SK-N-SH treated with all-trans-retinoic acid at 6 μM for 48 hours (cell line): ENCODE results near the gene BICD1.

ENCODE experiments used
- ATAC-seq: fragments of 200-7000 bp; cut with Tn5 transposase; 3 replicates; pipeline ENCODE4 v1.9.1; 2020; ENCODE audit warnings: mild to moderate bottlenecking, moderate library complexity
- ARNTL ChIP-seq: fragments of 450-650 bp; formaldehyde crosslinking; IDR thresholded peaks from 2 replicates; pipeline ENCODE4 v1.5.0; 2020; ENCODE audit warnings: low read depth, mild to moderate bottlenecking, moderate library complexity, borderline replicate concordance
- CREB5 ChIP-seq: fragments of 250-450 bp; sonication (Bioruptor Pico); IDR thresholded peaks from 2 replicates; pipeline ENCODE4 v1.5.1; 2020; ENCODE audit warnings: low read depth, mild to moderate bottlenecking, moderate library complexity
- CSRNP3 ChIP-seq: fragments of 250-450 bp; sonication (Bioruptor Pico); IDR thresholded peaks from 2 replicates; pipeline ENCODE4 v1.5.1; 2021; ENCODE audit warnings: mild to moderate bottlenecking, moderate library complexity
- ESRRG ChIP-seq: fragments of 250-450 bp; sonication (Bioruptor Pico); IDR thresholded peaks from 2 replicates; pipeline ENCODE4 v1.6.1; 2021; ENCODE audit warnings: mild to moderate bottlenecking
- GLIS3 ChIP-seq: fragments of 250-450 bp; sonication (Bioruptor Pico); IDR thresholded peaks from 2 replicates; pipeline ENCODE4 v1.5.0; 2020; ENCODE audit warnings: mild to moderate bottlenecking, moderate library complexity
- ISL1 ChIP-seq: fragments of 250-450 bp; sonication (Bioruptor Pico); IDR thresholded peaks from 2 replicates; pipeline ENCODE4 v2.1.2; 2022; ENCODE audit warnings: mild to moderate bottlenecking, moderate library complexity
- OSR1 ChIP-seq: fragments of 250-450 bp; sonication (Bioruptor Pico); IDR thresholded peaks from 2 replicates; pipeline ENCODE4 v1.8.0; 2022; ENCODE audit warnings: moderate library complexity, mild to moderate bottlenecking, inconsistent platforms
- TCF4 ChIP-seq: fragments of 250-450 bp; sonication (Bioruptor Pico); IDR thresholded peaks from 2 replicates; pipeline ENCODE4 v1.8.0; 2021; ENCODE audit warnings: mild to moderate bottlenecking, moderate library complexity, borderline replicate concordance
- TOX ChIP-seq: fragments of 250-450 bp; sonication (Bioruptor Pico); IDR thresholded peaks from 2 replicates; pipeline ENCODE4 v1.8.0; 2021; ENCODE audit warnings: mild to moderate bottlenecking, moderate library complexity, borderline replicate concordance
- ZC3H10 ChIP-seq: fragments of 250-450 bp; sonication (Bioruptor Pico); IDR thresholded peaks from 2 replicates; pipeline ENCODE4 v1.5.1; 2021; ENCODE audit warnings: mild to moderate bottlenecking, moderate library complexity
- ZFP3 ChIP-seq: fragments of 250-450 bp; sonication (Bioruptor Pico); IDR thresholded peaks from 2 replicates; pipeline ENCODE4 v1.5.0; 2020; ENCODE audit warnings: mild to moderate bottlenecking, moderate library complexity
- ZFP30 ChIP-seq: fragments of 450-650 bp; formaldehyde crosslinking; IDR thresholded peaks from 2 replicates; pipeline ENCODE4 v1.5.0; 2022; ENCODE audit warnings: mild to moderate bottlenecking, moderate library complexity
- ZNF565 ChIP-seq: fragments of 450-650 bp; formaldehyde crosslinking; conservative IDR thresholded peaks from 2 replicates; pipeline ENCODE4 v1.5.0; 2020; ENCODE audit warnings: low read depth, mild to moderate bottlenecking, moderate library complexity
- ZNF8 ChIP-seq: fragments of 450-650 bp; formaldehyde crosslinking; IDR thresholded peaks from 2 replicates; pipeline ENCODE4 v1.5.0; 2020; ENCODE audit warnings: mild to moderate bottlenecking, moderate library complexity
- TF ChIP-seq, protein P1 (sequence below): fragments of 250-450 bp; sonication (Bioruptor Pico); IDR thresholded peaks from 2 replicates; pipeline ENCODE4 v1.8.0; 2021; ENCODE audit warnings: low read depth, mild to moderate bottlenecking, moderate library complexity, borderline replicate concordance
- TF ChIP-seq, protein P2 (sequence below): fragments of 250-450 bp; sonication (Bioruptor Pico); IDR thresholded peaks from 2 replicates; pipeline ENCODE4 v1.8.0; 2020; ENCODE audit warnings: mild to moderate bottlenecking, moderate library complexity, borderline replicate concordance
- TF ChIP-seq, protein P3 (sequence below): fragments of 250-450 bp; sonication (Bioruptor Pico); IDR thresholded peaks from 2 replicates; pipeline ENCODE4 v1.5.0; 2020; ENCODE audit warnings: mild to moderate bottlenecking, moderate library complexity

BICD1 gene

GRCh38 chr12:32272465-32272864 is 165.8 kb downstream of the BICD1 start:
- ATAC-seq, result no peak
- no peak for TF ChIP-seq GLIS3 (CRISPR knock-in tag)
- TF ChIP-seq CREB5, result no peak
- TF ChIP-seq ISL1 (CRISPR knock-in tag), result no peak
- no peak for TF ChIP-seq ESRRG (CRISPR knock-in tag)
- TF ChIP-seq, protein P1, sequence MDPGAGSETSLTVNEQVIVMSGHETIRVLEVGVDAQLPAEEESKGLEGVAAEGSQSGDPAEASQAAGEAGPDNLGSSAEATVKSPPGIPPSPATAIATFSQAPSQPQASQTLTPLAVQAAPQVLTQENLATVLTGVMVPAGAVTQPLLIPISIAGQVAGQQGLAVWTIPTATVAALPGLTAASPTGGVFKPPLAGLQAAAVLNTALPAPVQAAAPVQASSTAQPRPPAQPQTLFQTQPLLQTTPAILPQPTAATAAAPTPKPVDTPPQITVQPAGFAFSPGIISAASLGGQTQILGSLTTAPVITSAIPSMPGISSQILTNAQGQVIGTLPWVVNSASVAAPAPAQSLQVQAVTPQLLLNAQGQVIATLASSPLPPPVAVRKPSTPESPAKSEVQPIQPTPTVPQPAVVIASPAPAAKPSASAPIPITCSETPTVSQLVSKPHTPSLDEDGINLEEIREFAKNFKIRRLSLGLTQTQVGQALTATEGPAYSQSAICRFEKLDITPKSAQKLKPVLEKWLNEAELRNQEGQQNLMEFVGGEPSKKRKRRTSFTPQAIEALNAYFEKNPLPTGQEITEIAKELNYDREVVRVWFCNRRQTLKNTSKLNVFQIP (CRISPR knock-in tag), result no peak
- no peak for TF ChIP-seq ZNF565
- no peak for TF ChIP-seq TOX (CRISPR knock-in tag)

DNA sequence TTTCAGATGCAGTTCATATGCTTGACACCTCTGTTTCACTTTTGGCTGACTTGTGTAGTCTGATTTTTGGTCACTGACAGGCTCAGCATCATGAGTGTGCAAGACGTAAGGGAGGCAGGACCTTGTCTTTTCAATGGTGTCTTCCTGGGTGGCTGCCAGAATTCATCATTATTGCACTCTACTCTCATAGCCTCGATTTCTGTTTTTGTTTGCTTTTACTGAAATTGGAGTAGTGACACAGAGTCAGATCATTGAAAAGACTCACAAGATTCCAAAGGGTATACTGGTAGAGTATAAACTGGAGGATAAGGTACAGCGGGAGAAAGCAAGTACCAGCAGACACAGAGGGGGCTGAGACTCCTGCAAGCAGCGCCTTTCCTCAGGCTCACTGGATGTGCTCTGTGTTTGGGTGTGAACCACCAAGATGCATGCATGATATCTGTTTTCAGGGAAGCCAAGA is 166.4 kb downstream of the BICD1 start:
- no peak for ATAC-seq

DNA sequence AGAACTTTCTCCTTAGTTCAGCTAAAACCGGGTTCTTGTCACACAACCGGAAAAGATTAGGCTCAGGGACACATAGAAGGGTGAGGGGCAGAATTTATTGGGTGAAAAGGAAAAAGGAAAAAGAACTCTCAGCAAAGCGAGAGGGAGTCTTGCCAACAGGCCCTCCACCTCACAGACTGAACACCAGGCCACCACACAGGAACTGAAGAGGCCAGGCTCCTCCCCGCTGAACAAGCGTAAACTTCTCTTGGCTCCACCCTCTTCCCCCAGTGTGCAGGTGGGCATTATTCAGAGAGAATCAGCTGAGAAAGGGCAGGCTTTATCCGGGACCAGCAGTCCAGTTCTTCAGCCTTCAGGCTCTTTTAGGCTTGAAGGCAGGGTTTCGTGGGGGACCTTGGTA is 167.1 kb downstream of the BICD1 start:
- TF ChIP-seq ISL1 (CRISPR knock-in tag), result no peak
- TF ChIP-seq, protein P2, sequence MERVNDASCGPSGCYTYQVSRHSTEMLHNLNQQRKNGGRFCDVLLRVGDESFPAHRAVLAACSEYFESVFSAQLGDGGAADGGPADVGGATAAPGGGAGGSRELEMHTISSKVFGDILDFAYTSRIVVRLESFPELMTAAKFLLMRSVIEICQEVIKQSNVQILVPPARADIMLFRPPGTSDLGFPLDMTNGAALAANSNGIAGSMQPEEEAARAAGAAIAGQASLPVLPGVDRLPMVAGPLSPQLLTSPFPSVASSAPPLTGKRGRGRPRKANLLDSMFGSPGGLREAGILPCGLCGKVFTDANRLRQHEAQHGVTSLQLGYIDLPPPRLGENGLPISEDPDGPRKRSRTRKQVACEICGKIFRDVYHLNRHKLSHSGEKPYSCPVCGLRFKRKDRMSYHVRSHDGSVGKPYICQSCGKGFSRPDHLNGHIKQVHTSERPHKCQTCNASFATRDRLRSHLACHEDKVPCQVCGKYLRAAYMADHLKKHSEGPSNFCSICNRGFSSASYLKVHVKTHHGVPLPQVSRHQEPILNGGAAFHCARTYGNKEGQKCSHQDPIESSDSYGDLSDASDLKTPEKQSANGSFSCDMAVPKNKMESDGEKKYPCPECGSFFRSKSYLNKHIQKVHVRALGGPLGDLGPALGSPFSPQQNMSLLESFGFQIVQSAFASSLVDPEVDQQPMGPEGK (CRISPR knock-in tag), result no peak
- no peak for TF ChIP-seq ZFP3 (CRISPR knock-in tag)
- TF ChIP-seq ARNTL (CRISPR knock-in tag), result no peak
- TF ChIP-seq TCF4 (CRISPR knock-in tag), result no peak
- no peak for TF ChIP-seq TOX (CRISPR knock-in tag)
- TF ChIP-seq CREB5, result no peak
- no peak for TF ChIP-seq OSR1 (CRISPR knock-in tag)
- no peak for TF ChIP-seq ZNF565
- TF ChIP-seq, protein P3, sequence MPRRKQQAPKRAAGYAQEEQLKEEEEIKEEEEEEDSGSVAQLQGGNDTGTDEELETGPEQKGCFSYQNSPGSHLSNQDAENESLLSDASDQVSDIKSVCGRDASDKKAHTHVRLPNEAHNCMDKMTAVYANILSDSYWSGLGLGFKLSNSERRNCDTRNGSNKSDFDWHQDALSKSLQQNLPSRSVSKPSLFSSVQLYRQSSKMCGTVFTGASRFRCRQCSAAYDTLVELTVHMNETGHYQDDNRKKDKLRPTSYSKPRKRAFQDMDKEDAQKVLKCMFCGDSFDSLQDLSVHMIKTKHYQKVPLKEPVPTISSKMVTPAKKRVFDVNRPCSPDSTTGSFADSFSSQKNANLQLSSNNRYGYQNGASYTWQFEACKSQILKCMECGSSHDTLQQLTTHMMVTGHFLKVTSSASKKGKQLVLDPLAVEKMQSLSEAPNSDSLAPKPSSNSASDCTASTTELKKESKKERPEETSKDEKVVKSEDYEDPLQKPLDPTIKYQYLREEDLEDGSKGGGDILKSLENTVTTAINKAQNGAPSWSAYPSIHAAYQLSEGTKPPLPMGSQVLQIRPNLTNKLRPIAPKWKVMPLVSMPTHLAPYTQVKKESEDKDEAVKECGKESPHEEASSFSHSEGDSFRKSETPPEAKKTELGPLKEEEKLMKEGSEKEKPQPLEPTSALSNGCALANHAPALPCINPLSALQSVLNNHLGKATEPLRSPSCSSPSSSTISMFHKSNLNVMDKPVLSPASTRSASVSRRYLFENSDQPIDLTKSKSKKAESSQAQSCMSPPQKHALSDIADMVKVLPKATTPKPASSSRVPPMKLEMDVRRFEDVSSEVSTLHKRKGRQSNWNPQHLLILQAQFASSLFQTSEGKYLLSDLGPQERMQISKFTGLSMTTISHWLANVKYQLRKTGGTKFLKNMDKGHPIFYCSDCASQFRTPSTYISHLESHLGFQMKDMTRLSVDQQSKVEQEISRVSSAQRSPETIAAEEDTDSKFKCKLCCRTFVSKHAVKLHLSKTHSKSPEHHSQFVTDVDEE, result no peak
- TF ChIP-seq ZNF8, result no peak
- no peak for TF ChIP-seq ZC3H10
- no peak for TF ChIP-seq CSRNP3 (CRISPR knock-in tag)
- TF ChIP-seq ESRRG (CRISPR knock-in tag), result no peak
- TF ChIP-seq ZFP30, result no peak
- TF ChIP-seq, protein P1 (CRISPR knock-in tag), result no peak
- no peak for TF ChIP-seq GLIS3 (CRISPR knock-in tag)
- ATAC-seq, result no peak

More for the DNA sequence above, 166.4 kb downstream of the BICD1 start:
- TF ChIP-seq ISL1 (CRISPR knock-in tag), result no peak
